Suppressor macrophage treated with lipopolysaccharide for 4 hours (primary cell): ENCODE data around the gene ACSL3.
"Not testable (repeated sequence)": the region's sequence is repeated elsewhere in the genome, so short reads cannot be mapped to it uniquely, and the experiment has no call there.

Experiments used
- DNase-seq: peaks from one replicate; pipeline ENCODE4 v3.0.0-alpha.2; 2020

ACSL3 gene

GRCh38 chr2:222916229-222917197 is 55.7 kb downstream of the ACSL3 start:
- DNase-seq, result no peak

DNA sequence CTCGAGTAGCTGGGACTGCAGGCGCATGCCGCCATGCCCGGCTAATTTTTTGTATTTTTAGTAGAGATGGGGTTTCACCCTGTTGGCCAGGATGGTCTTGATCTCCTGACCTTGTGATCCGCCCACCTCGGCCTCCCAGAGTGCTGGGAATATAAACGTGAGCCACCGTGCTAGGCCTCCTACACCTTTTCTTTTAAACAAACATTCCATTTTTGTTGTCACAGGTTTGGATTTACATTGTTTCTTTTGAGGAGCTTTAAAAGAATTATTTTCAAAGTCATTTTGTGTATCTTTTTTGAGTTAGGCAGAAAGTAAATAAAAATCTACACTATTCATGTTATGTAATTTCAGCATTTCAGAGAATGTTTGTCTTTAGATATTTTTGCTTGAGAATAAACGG is 56.4 kb downstream of the ACSL3 start:
- not testable (repeated sequence) for DNase-seq

DNA sequence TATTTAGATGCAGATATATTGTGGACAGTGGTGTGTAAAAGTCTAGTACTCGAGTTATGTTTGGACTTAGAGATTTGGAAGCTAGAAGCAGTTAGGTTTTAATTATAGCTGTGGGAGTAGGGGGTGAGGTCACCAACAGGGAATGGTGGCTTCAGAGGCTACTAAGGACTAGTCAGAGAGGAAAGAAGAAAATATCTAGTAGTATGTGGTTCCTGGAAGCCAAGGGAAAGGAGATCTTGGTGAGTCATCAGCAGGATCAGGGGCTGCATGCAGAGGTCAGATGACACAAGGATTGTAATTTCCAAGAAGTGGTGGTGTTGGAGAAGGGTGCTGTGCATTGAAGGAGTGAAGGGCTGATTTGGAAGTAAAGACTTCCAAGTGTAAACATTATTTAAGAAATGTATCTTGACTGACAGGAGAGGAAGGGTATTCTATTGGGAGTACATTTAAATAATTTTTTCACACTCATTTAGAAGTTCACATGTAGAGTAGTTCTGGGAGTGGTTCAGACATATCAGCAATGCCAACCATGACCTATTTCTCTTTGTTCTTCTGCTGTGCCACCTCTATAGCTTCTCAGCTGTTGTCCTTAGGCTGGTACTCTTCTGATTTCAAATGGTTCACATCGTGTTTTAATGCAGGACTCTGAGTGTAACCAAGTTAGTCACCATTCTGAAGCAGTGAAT is 59.1 kb downstream of the ACSL3 start:
- peak; percentile 84 for DNase-seq

GRCh38 chr2:222920657-222921186 is 59.9 kb downstream of the ACSL3 start:
- DNase-seq, result no peak

DNA sequence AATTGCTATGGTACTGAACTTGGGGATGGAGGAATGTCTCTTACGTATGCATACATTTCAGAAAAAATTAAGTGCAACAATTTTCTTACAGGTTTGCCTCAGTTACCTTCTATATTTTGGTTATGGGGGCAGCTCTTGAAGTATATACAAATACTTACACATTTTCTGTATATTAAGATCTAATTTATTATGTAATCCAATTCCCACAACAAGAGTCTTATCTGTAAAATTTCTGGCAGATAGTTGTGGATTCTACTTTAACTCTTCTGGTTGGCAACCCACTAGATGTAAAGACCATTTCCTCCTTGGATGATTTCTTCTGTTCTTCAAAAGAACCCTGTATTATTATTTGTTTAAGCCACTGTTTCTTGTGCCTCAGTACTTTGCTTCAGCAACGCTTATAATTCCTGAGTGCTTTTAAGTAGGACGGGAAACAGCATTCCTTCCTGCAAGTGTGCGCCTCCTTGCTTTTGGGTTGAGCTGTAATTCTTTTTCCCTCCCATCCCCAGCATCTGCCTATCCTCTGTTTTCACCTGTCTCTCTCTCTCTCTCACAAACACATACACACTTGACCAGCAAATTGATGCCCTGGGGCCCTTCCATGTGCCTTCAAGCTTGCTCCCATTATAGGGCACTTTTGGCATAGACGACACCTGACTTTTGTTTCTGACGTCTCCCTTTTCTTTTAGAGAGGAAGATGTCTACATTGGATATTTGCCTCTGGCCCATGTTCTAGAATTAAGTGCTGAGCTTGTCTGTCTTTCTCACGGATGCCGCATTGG is 61.4 kb downstream of the ACSL3 start:
- DNase-seq, result no peak

GRCh38 chr2:222926915-222927314 is 66.1 kb downstream of the ACSL3 start:
- no peak for DNase-seq

DNA sequence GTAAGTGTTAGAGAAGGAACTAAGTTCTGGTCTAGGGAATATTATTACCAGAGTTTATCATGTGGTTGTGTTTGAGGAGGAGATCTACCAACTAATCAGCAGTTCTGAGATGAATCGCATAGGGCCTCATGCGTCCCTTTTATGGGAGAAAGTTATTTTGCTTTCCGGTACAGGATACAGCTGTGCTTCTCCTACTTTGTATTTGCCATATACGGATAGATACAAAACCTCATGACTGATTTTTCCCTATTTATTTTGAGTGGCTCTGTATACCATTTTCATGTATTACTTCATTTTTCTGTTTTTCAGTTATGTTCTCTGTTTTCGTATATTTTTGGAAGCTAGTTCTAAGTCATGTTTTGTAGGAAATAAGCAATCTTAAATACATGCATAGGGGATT is 66.8 kb downstream of the ACSL3 start:
- DNase-seq, result no peak

GRCh38 chr2:222928335-222928734 is 67.5 kb downstream of the ACSL3 start:
- no peak for DNase-seq

GRCh38 chr2:222930862-222931261 is 70.0 kb downstream of the ACSL3 start:
- DNase-seq, result no peak

- DNase-seq, result no peak
Measured at GRCh38 chr2:222931659-222932058, 70.8 kb downstream of the ACSL3 start.

GRCh38 chr2:222933458-222933857 is 72.6 kb downstream of the ACSL3 start:
- DNase-seq, result no peak

DNA sequence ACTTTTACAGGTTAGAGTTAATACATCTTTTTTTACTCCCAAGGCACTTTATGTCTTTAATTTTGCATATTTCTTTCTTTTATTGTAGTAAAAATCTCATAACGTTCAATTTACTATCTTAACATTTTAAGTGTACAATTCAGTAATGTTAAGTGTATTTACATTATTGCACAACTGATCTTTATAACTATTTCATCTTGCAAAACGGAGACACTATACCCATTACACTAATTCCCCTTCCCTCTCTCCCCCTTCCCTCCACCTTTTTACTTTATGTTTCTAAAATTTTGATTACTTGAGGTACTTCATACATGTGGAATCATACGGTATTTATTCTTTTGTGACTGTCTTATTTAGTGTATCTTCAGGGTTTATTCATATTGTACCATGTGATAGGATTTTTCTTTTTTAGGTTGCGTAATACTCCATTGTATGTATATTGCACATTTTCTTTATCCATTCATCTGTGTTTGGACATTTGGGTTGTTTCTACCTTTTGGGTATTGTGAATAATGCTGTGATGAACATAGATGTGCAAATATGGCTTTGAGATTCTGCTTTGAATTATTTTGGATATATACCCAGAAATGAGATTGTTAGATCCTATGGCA is 75.0 kb downstream of the ACSL3 start:
- no peak for DNase-seq

DNA sequence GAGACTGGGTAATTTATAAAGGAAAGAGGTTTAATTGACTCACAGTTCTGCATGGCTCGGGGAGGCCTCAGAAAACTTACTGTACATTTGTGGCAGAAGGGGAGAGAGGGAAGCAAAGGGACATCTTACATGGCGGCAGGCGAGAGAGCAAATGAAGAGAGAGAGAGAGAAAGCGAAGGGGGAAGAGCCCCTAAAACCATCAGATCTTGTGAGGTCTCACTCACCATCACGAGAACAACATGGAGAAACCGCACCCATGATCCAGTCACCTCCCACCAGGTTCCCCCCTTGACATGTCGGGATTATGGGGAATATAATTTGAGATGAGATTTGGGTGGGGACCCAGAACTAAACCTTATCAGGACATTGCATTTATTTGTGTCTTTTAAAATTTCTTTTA is 75.9 kb downstream of the ACSL3 start:
- DNase-seq, result no peak

DNA sequence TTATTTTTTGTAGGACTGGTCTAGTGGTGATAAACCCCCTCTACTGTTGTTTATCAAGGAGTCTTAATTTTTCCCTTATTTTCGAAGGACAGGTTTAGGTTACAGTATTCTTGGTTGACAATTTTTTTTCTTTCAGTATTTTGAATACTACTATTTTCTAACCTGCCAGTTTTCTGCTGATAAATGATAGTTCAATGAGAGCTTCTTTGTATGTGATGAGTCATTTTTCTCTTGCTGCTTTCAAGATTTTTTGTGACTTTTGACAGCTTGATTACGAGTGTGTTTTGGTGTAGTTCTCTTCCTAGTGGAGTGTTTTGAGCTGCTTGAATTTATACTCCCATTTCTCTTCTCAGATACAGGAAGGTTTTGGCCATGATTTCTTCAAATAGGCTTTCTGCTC is 77.5 kb downstream of the ACSL3 start:
- no peak for DNase-seq

- peak; percentile 64 for DNase-seq
Measured at GRCh38 chr2:222939208-222939856, 78.5 kb downstream of the ACSL3 start.

DNA sequence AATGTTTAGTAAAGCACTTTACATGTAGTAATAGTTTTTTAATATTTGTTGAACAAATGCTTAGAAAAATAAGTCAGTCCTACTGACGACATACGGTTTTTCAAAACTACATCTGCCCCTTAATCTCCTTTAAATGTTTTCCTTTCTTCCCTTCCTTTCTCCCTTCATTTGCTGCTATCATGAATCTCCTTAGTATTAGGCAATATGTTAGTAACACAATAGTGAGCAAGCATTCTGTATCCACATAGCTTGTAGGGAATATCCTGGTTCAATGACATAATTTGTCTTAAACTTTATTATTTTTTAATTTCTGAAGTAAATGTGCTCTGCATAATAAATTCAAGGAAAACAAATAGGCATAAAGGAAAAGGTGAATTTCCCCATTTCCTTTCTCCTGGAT is 79.1 kb downstream of the ACSL3 start:
- no peak for DNase-seq

DNA sequence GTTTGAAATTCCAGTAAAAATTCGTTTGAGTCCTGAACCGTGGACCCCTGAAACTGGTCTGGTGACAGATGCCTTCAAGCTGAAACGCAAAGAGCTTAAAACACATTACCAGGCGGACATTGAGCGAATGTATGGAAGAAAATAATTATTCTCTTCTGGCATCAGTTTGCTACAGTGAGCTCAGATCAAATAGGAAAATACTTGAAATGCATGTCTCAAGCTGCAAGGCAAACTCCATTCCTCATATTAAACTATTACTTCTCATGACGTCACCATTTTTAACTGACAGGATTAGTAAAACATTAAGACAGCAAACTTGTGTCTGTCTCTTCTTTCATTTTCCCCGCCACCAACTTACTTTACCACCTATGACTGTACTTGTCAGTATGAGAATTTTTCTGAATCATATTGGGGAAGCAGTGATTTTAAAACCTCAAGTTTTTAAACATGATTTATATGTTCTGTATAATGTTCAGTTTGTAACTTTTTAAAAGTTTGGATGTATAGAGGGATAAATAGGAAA is 80.7 kb downstream of the ACSL3 start:
- DNase-seq, result peak; percentile 18

- no peak for DNase-seq
Measured at GRCh38 chr2:222942561-222942960, 81.7 kb downstream of the ACSL3 start.

DNA sequence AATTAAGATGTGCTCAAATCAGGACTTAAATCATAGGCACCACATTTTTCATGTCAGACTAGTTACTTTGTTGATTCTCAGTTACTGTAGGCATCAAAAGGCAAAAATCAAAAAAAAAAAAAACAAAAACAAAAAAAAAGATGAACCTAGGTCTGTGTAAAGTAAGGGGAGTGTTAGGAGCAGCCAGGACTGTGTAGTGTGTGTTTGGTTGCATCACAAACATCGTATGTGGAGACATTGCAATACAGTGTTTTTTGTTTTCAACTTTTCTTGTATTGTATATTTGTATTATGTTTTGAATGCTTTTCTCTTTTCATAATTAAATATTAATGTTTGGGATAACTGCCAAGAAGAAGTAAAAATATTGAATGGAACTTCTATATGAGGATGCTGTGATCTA is 82.1 kb downstream of the ACSL3 start:
- DNase-seq, result no peak

DNA sequence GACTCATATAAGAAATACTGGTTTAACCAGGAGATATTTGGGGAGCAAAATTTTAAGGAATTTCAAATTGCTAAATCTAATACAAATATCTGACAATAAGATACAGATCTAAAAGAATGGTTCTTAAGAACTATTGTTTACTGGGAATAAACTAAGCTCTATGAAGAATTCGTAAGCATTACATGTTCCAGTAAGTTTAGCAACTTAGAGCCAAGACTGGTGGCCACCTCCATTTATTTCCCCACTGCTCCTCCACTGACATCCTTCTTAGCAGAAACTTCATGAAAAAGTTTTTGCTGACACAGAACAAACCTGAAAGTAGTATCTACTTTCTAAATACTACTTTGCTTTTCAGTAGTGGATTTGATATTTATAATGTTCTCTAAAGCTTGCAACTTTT is 83.0 kb downstream of the ACSL3 start:
- DNase-seq, result no peak

DNA sequence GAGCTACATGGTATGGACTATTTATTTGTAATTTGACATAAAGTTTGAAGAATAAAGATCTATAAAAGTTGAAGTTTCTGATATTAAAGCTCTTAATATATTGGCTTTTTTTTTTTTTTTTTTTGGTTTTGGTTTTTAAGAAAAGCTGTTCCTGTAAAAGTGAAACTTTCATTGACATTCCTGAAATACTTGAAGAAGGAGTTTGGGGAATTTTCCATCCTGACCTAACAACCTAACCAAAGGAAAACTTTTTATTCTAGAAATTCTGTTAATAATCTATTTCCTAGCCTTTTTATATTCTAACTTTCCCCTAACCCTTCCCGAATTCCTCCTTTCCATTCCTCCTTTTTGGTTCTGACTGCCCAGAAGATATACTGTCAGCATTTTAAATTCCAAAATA is 83.7 kb downstream of the ACSL3 start:
- DNase-seq, result no peak
